Right atrium auricular region (tissue), 2 donors: ENCODE data around the gene SPAG9. TPM values are rescaled to one million over a fixed set of nuclear protein-coding genes. Genes with fewer than 3 reads are reported as not detected.
A peak's percentile ranks its signal among the peaks of the same experiment; 100 is the strongest.

Source experiments
- DNase-seq: peaks from one replicate; pipeline ENCODE4 v3.0.0-alpha.2; 2019; ENCODE audit warnings: low spot score
- H3K27ac ChIP-seq, 2 donors: fragments of 200-600 bp; sonication (generic); 1 replicate in 1 of 2; 2 replicates in 1 of 2; pipeline ENCODE4 v1.5.1; 2016 to 2019
- H3K27me3 ChIP-seq, 2 donors: fragments of 200-600 bp; sonication (generic); one replicate each; pipeline versions ENCODE4 v1.5.1 to v1.6.0; 2017 to 2019
- H3K36me3 ChIP-seq: fragments of 200-600 bp; sonication (generic); one replicate; pipeline ENCODE4 v1.5.1; 2016
- H3K4me1 ChIP-seq, 2 donors: fragments of 200-600 bp; sonication (generic); one replicate each; pipeline versions ENCODE4 v1.5.1 to v1.6.0; 2017 to 2019
- H3K4me3 ChIP-seq, 2 donors: fragments of 200-600 bp; sonication (generic); 1 replicate in 1 of 2; 2 replicates in 1 of 2; pipeline ENCODE4 v1.5.1; 2017 to 2019; ENCODE audit warnings: mild to moderate bottlenecking in 1 of 2, moderate library complexity in 1 of 2
- H3K9me3 ChIP-seq, 2 donors: fragments of 200-600 bp; sonication (generic); one replicate each; pipeline ENCODE4 v1.5.1; 2019
- CTCF ChIP-seq, 2 donors: fragments of 200-600 bp; sonication (generic); IDR thresholded peaks; one replicate each; pipeline ENCODE4 v1.5.1; 2019; ENCODE audit warnings: antibody characterized with exemption in 2 of 2
- total RNA-seq, 2 donors: library from RNA; depleted of rRNA; stranded (reverse); fragments of >200 nt; gene quantifications; one replicate each; pipeline ENCODE4 v1.1.0, GENCODE V29; 2016

The SPAG9 gene
- total RNA-seq, 2 donors from 2014 or later, result 56.4 to 56.5 TPM

GRCh38 chr17:50922721-50923405 lies 197.8 kb downstream of the SPAG9 start:
- DNase-seq, result no peak
- H3K4me3 ChIP-seq, result no peak overlapping the region
- no peaks in the 10 kb centered on the region for H3K27me3 ChIP-seq
- peak overlapping the region in 1 of 2 donors; percentile 22 for H3K27ac ChIP-seq
- H3K36me3 ChIP-seq, result no peaks in the 10 kb centered on the region
- TF ChIP-seq CTCF (IDR thresholded peaks at IDR 0.05), result no peak
- H3K9me3 ChIP-seq, result no peaks in the 10 kb centered on the region
- H3K4me1 ChIP-seq, result peaks cover 0 to 41% of the 10 kb centered on the region in 2 donors

GRCh38 chr17:50922107-50922506 lies 198.6 kb downstream of the SPAG9 start:
- no peaks in the 10 kb centered on the region for H3K36me3 ChIP-seq
- TF ChIP-seq CTCF (IDR thresholded peaks at IDR 0.05), result no peak
- H3K4me3 ChIP-seq, result no peak overlapping the region
- H3K9me3 ChIP-seq, result no peaks in the 10 kb centered on the region
- H3K27ac ChIP-seq, result no peak overlapping the region
- H3K4me1 ChIP-seq, result peaks cover 0 to 41% of the 10 kb centered on the region in 2 donors
- no peaks in the 10 kb centered on the region for H3K27me3 ChIP-seq
- no peak for DNase-seq

- H3K9me3 ChIP-seq, result no peaks in the 10 kb centered on the region
- H3K27me3 ChIP-seq, result no peaks in the 10 kb centered on the region
- H3K4me3 ChIP-seq, result no peak overlapping the region
- H3K27ac ChIP-seq, result peak overlapping the region in 1 of 2 donors; percentile 68
- no peak for DNase-seq
- H3K36me3 ChIP-seq, result no peaks in the 10 kb centered on the region
- no peak for TF ChIP-seq CTCF (IDR thresholded peaks at IDR 0.05)
- H3K4me1 ChIP-seq, result peaks cover 0 to 41% of the 10 kb centered on the region in 2 donors
These were observed 199.6 kb downstream of the SPAG9 start for GRCh38 chr17:50920891-50921586.

DNA sequence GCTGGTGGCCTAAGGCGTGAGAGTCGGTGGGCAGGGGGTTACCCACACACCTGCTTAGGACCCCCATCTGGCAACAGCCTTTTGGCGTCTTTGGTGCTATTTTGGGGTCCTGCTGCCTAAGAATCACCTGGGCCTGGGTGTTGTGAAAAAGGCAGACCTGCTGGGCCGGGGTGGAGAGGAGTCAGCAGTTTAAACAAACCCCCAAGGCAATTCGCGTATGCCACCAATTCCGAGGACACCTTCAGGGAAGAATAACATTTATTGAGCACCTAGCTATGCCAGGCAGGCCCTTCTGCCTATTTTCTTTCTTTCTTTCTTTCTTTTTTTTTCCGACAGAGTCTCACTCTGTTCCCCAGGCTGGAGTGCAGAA lies 200.6 kb downstream of the SPAG9 start:
- Histone ChIP-seq H3K9me3 (no peaks in the 10 kb centered on the region), H3K27me3 (no peaks in the 10 kb centered on the region), H3K4me1 (peaks cover 0 to 41% of the 10 kb centered on the region in 2 donors), H3K36me3 (no peaks in the 10 kb centered on the region), H3K4me3 (no peak overlapping the region), H3K27ac (peak overlapping the region; percentile 68)
- DNase-seq, result no peak
- TF ChIP-seq CTCF (IDR thresholded peaks at IDR 0.05), result no peak

DNA sequence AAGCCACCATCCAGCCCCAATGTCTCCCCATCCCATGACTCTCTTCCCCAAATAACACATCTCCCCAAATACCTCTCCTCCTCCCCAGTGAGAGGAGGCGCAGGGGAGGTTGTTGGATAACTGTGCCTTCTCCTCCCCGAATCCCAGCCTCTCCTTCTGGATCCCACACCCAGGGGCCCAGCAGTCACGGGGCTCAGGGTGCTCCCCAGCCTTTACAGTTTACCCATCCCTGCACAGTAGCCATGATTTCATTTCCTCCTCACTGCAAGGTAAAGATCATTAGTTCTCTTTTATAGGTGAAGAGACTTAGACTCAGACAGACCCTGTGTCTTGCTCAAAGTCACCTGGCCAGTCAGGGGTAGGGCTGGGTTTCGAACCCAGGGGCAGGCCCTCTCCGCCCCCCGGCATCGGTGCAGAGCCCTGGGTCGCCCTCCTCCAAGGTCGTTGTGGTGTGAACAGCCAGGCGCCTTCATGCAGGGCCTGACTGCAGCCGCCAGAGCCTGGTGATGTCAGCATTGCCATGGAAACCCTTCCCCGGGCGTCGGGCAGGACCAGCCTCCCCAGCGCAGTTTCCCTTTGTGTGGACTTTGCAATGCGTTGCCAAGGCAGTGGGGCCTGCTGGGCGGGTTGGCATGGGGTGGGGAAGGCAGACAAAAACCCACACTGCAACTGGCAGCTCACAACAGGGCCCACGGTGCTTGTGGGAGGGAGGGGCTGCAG lies 201.2 kb downstream of the SPAG9 start:
- peak; percentile 87 for DNase-seq
- no peak for TF ChIP-seq CTCF (IDR thresholded peaks at IDR 0.05)
- H3K9me3 ChIP-seq, result no peaks in the 10 kb centered on the region
- H3K4me1 ChIP-seq, result peaks cover 0 to 41% of the 10 kb centered on the region in 2 donors
- H3K27ac ChIP-seq, result peak overlapping the region; percentile 68
- no peaks in the 10 kb centered on the region for H3K27me3 ChIP-seq
- no peak overlapping the region for H3K4me3 ChIP-seq
- H3K36me3 ChIP-seq, result no peaks in the 10 kb centered on the region
